Stimulated activated CD4-positive, alpha-beta T cell treated with anti-CD3 and anti-CD28 coated beads, Interleukin-12 subunit alpha, Interleukin-12 subunit beta, amount 100 ng/mL, for 4 hours (primary cell): Measurements from ENCODE around the gene RCHY1.
"Not testable (repeated sequence)": the region's sequence is repeated elsewhere in the genome, so short reads cannot be mapped to it uniquely, and the experiment has no call there.

Experiments used
- DNase-seq: peaks from one replicate; pipeline ENCODE4 v3.0.0-alpha.2; 2020

The RCHY1 gene

DNA sequence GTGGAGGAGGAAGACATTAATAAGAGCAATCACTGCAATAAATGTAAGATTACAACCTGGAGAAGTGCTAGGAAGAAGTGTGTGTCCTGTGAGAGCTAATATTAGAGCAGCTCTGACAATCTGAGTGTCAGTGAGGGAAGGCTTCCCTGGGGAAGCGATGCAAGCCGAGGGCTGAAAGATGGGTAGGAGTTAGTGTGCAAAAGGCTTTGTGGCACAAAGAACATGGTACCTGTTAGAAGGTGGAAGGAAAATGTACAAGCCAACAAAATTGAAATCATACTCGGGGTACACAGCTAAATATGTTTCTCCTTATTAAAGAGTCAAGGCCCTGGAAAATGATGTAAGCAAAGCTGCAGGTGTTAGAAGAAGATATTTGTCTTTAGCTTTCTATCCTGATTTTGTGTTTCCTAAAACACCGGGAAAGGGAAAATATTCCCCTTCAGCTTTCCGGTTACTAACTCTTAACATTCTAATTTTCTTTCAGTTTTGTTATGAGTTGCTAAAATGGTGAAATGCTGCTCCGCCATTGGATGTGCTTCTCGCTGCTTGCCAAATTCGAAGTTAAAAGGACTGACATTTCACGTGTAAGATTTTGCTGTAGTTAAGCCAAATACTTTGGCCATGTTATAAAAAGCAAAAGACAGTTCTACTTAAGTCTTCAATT lies 878 bp upstream of the RCHY1 start:
- DNase-seq = no peak

DNA sequence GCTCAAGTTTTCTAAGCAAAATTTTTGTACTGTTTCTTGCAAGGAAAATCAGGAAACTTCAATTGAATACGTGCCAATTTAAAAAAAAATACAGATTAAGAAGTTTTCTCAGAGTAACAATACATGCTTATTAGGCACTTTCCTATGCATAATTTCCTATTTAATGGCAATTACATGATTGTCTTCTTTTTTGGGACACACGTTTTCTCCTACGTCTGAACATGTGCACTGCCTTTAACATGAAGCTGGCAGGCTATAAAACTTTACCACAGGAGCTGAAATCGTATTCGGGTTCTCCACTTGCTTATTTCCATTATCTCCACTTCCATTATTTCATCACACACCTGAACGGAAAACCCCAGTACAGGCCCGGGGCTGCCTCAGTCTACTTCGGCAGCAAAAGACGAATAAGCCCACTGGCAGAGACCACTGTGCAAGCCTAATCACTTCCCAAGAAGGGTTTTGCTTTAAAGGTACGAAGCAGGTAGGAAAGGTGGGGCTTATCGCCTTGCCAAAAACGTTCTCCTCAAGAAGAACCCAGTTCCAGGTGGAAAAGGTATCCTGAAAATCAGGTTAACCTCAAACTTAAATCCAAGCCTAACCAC lies 575 bp downstream of the RCHY1 start:
- DNase-seq = no peak

DNA sequence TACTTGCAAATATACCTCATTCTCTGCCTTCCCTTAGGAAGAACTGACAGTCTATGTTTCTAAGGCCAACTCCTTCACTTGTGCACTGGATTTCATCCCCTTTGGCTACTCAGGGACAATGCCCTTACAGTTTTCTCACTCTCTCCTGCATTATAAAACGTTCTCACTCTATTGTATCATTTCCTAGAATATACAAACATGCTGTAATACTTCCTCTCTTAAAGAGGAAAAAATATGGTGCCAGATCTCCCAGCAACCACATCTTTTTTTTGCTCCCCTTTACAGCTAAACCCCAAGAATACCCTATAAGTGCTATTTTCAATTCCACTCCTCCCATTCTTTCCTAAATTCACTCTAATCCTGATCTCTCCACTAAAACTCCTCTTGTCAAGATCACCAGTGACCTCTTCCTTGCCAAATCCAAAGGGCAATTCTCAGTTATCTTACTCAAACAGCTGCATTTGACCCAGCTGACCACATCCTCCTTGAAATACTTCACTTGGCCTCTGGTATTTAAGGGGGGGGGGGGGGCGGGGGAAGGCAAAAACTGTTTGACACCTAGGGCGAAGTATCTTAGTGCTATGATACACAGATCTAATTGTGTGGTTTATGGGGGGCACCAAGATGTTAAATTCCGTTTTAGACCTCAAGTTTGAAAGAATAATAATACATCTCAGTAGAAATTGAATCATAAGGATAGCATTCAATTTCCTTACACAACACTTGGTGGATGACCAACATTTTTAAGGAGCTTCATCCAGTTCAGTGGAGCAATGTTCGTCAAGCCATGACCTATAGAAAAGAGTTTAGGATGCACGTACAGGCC lies 1.6 kb downstream of the RCHY1 start:
- no peak for DNase-seq

DNA sequence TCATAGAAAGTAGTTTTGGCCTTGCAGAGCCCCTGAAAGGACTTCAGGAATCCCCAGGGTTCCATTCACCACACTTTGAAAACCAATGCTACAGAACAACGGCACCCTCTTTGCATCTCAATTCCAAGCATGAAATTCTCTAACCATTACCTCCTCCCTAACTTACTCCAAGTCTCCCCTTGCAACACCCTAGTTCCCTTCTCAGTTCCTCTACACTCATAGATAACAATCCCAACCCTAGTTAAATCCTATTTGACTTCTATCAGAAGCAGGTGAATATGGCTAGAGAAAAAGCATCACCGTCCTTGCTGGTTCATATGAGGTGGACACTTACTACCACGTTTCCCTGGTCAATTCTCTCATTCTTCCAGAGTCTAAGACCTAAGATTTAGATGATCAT lies 2.4 kb downstream of the RCHY1 start:
- no peak for DNase-seq

DNA sequence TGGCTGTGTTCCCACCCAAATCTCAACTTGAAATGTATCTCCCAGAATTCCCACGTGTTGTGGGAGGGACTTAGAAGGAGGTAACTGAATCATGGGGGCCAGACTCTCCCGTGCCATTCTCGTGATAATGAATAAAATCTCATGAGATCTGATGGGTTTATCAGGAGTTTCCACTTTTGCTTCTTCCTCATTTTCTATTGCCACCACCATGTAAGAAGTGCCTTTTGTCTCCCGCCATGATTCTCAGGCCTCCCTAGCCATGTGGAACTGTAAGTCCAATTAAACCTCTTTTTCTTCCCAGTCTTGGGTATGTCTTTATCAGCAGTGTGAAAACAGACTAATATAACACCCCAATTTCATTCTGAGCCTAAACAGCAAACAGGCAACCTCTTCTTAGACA lies 4.6 kb downstream of the RCHY1 start:
- not testable (repeated sequence) for DNase-seq

DNA sequence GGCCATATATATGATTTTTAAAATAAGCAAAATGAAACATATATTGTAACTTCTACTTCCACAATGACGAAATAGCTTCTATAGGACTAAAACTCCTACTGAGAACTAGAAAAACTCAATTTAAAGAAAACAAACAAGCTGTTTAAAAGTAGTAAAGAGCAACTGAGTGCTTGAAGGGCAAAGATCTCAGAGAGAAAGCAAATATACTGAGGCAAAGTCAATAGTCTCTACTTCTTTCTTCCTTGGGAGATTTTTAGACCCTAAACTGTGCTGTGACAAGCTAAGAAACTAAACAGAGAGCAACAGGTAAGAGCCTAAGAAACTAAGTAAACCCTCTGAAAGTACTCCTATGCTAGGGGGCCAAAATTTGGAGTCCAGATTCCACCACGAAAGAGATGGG lies 8.6 kb downstream of the RCHY1 start:
- no peak for DNase-seq

DNA sequence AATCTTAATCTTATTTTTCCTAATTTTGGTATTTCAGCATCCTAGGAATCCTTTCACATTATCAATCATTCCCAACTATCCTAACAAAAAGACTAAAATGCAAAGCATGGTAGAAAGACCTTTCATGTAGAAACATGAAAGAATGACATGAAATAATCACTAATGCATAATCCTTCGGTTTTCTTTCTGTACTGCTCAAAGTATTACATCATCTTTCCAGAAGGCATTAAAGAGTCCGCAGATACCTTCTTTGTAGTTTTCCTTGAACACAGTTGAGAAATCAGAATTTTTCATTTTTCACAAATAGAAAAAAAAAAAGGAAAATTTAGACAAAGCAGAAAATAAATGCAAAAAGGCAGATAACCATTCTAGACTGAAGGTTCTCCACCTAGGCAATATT lies 11.5 kb downstream of the RCHY1 start:
- DNase-seq = no peak

DNA sequence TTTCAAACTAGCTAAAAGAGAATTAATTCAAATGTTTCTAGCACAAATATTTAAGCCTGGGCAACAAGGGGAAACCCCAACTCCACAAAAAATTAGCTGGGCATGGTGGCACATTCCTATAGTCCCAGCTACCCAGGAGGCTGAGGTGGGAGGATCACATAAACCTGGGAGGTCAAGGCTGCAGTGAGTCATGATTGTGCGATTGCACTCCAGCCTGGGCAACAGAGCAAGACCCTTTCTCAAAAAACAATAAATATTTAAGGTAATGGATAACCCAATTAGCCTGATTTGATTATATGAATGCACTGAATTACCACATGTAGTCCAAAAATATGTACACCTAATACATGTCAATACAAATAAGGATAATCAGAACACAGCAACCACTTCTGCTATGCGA lies 14.3 kb downstream of the RCHY1 start:
- DNase-seq = no peak

DNA sequence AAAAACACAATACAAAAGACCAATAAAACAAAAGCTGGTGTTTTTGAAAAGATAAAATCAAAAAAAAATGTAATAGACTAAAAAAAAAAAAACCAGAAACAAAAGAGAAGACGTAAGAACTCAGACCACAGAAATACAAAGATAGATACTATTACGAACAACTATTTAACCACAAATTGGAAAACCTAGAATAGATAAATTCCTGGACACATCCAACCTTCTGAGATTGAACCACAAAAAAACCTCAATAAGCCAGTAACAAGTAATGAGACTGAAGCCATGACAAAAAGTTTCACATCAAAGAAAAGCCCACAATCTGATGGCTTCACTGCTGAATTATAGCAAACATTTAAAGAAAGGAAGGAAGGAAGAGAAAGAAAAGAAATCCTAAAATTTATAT lies 16.2 kb downstream of the RCHY1 start:
- DNase-seq = no peak

DNA sequence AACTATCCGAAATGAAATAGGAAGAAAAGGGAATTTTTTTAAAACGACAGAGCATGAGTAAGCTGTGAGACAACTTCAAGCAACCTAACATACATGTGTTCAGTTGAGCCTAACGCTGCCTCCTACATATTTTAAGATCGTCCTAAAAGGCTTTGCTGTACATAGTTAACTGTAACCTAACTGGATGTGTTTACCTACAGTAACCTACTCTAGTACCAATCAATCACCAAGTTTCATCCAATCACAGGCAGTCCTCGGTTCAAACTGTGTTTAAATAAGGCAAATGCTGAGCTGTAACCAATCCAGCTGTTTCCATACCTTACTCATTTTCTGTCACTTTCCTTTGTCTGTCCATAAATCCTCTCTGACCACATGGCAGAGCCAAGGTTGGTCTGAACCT lies 17.1 kb downstream of the RCHY1 start:
- DNase-seq = no peak

DNA sequence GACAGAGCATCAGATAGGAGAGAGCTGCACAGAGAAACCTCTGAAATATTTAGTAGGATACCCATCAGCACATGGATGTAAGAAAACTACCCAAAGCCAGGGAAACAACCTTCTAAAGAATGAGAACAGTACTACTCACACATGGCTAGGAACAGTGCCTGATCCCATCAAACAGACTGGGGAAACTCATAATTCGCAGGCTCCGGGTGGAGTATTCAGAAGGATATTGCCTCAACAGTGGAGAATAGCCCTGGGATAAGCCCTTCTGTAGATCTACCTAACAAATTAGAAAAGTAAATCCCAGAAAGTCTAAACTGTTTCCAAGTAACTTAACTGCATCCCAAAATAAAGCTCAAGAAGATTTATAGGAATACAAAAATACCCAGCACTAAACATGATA lies 17.8 kb downstream of the RCHY1 start:
- DNase-seq = no peak

DNA sequence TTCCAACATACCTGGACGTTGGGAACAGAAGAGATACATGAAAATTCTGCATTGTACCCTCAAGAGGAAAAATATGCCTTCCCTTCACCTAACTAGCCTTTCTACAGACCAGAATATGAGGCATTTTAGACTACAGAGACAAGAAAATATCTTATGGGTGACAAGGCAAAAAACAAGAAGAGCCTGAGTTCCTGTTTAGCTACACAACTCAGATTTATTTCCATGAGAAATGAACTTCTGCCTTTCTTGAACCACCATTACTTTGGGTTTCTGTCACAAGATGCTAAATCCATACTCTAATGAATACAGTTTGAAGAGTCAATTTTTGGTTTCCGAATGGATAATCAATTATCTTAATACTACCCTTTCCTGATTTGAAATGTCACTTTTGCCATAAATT lies 18.7 kb downstream of the RCHY1 start:
- DNase-seq = no peak

DNA sequence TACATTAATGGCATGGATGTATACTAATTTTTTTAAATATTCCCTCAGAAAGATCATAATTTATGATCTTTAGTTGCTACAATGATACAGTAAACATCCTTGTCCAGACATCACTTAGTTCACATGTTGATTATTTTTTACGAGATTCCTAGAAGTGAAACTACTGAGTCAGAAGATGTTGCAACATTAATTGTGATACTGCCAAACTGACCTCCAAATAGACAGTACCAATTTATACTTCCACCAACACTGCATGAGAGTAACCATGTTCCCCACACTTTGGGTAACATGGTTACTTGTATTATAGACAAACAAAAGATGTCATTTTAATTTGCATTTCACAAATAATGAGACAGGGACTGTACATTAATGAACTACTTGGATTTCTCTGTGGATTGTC lies 19.6 kb downstream of the RCHY1 start:
- DNase-seq = no peak

DNA sequence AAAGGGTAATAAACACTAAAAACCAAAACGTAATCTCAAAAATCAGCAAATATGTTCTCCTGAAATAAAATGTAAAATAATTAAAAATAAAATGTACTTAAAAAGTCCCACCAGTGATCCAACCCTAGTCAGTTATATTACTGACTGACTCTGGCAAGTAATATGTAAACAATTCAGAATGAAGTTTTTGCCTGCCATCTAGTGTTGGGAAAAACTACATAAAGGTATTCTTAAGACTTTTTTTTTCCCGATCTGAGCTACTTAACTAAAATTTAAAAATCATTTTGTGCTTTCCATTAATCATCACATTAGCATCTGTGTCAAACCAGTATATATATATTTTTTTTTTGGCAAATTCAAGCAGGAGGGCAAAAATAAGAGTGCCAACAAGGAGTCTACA lies 24.0 kb downstream of the RCHY1 start:
- no peak for DNase-seq

DNA sequence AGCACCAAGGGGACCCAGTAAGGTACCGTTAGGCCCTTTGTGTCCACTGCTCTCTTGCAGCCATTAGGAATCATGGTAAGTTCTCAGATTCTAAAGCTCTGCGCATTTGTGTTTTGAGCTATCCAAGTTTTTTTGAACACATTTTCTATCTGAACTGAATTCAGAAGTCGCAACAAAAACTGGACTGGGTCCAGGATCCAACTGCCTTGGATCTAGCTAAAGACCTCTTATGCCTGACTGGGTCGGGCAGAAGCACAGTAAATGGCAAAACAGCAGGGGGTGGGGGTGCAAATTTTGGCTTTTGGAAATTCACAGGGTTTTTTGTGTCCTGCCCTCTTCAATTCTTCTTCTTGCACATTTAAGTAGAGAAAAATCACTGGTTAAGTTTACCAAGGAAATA lies 30.0 kb downstream of the RCHY1 start:
- DNase-seq = no peak

DNA sequence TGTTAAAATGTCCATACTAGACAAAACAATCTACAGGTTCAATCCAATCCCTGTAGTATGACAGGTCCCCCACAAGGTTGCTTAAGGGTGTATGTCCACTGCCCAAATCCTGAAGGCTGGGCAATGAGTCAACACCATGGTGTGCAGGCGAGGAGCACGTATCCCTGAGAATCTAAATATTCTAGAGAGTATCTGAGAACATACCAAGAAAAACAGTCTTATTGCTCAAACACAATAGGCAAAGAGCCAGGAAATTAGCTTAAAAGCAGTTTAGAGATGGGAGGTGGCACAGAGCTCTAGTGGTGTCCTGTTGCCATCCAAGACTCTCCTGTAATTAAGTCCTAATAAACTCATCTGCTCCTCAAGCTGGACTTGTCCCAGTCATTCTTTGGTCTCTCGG lies 37.0 kb downstream of the RCHY1 start:
- DNase-seq = no peak

DNA sequence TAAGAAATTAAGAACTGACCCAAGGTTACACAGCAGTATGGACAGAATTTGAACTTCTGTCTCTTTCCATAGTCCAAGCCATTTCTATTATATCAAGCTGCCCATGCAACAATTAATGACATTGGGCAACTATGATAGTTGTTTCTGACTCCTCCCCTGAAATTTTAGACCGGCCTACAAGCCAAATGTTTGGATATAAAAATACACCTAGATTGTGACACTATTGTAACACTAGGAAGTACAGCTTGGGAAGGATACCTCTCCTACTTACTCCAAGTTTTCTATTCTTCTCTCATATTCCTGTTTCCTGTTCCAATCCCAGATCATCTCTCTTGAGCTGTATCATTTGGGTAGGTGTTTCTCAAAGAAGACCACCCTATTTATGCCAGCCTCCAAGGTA lies 43.5 kb downstream of the RCHY1 start:
- DNase-seq = no peak

DNA sequence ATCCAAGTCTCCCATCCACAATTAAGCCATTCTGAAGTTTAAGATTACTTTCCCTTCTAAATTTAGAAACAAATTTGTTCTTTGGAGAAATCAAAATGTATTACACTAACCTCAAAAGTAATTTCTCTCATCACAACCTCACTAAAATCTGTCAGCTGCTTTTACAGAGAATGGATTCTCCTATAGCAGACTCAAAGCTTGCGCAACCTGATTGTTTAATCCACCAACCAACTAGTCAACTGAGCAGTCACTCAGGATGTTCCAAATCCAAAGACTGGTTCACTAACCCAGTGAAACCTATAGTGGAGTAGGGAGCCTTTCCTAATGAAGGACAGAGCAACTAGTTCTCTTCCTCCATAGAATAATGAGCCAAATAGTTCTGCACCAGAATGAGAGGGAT lies 44.3 kb downstream of the RCHY1 start:
- no peak for DNase-seq

DNA sequence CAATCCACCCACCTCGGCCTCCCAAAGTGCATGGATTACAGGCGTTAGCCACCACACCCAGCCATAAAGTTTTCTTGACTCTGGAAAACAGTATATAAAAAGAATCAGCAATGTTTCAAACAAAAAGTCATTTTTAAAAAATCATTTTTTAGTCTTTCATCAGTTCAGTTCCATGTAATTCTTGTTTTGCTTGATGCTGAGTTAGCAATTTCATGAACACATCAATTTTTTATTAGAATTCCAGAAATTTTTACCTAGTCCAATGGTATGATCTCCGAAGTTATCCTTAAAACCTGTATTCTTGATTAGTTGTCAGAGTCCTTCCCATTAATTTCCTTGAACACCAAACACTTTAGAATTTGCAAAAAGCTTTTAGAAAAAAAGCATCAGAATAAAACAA lies 56.8 kb downstream of the RCHY1 start:
- no peak for DNase-seq

DNA sequence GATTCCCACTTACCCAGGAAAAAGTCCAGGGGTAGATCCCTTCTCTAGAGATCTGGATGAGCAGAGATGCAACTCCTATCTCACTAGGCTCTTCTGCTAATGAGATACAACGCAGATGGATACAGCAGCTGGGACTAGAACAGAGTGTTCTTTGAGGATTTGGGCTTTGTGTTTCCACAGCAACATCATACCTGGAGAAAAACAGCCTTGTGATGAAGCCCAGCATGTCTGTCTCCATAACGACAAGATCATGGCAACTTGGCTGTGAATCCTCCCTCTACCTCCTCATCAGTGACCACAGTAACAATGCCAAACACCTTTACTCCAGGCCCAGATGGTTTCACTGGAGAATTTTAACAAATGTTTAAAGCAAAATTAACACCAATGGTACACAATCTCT lies 80.1 kb downstream of the RCHY1 start:
- no peak for DNase-seq

DNA sequence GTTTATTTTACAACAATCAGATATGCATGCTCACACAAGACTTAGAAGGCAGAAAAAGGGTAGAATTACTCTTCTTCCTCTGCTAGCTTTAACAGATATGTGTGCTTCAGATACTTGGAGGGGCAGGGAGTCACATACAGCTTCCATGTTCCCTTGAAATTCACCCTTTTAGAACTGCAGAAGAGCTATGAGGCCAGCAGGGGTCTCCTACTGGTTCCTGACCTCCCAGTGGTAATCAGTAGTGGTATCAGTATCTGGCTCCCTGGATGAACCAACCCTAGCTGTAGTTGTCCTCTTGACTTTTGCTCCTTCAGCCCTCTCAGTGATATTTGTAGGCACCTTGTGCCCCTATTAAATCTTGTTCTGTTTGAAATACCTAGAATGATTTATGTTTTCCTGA lies 81.5 kb downstream of the RCHY1 start:
- no peak for DNase-seq

DNA sequence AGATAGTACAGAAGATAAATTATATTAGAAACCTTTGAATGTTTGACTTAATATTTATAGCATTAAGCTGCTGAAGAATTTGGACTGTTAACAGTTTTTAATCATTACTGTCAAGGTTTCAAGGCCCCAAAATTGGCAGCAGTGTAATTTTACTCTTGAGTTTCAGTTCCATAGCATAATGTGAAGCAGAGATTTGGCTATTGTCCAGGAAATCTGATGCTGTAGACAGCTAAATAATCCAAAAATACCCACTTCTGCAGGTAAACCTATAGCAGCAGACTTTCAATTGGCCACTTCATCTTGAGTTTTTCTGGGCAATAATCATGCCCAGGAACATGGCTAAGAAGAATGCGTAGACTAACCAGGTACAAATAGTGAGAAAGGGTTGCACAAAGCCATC lies 85.0 kb downstream of the RCHY1 start:
- no peak for DNase-seq
